ENCODE measurements around the gene CPLX1.
"Not testable (repeated sequence)": the region's sequence is repeated elsewhere in the genome, so short reads cannot be mapped to it uniquely, and the experiment has no call there.

The CPLX1 gene

DNA sequence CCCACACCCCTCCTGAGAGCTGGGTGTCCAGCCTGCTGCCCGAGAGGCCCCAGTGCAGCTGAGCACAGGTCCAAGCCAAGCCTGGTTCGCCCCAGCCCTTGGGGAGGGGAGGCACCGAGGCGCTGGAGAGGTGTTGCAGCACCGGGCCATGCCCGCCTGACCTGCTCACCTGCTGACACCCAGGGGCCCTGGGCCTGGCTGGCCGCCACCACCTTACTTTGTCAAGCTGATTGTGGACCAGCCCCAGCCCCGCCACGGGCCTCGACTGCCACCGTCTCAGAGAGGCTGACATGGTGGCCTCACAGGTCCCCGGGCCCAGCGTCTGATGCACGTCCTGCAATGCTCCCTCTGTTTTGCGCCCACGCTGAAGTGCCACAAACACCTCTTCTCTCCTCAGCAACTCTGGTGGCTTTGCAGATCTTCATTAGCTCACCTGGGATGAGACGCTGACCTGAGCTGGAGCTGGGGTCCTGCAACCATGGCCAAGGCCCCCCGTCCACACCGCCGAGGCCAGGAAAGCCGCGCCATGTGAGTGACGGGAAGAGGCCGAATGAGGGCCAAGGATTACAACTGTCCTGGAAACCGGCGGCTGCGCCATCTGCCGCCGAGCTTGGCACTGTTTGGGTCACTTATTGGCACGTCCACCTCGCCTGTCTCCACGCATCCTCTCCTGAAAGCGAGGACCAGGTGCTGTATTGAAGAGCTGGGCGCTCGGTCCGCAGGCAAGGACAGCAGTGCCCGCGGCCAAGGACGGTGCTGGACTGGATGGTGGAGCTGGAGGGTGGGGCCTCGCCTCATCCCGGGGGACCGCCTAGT, 7.6 kb downstream of the CPLX1 start:
- DNase-seq, result no peak

- no peak for DNase-seq
Measured at GRCh38 chr4:815464-816146, 10.3 kb downstream of the CPLX1 start.

GRCh38 chr4:814312-814850, 11.5 kb downstream of the CPLX1 start:
- DNase-seq, result no peak

GRCh38 chr4:813900-814299, 12.0 kb downstream of the CPLX1 start:
- DNase-seq, result no peak

- DNase-seq, result no peak
Measured at GRCh38 chr4:808860-809570, 16.9 kb downstream of the CPLX1 start.

GRCh38 chr4:807792-808191, 18.1 kb downstream of the CPLX1 start:
- DNase-seq, result no peak

- DNase-seq, result not testable (repeated sequence)
Measured at GRCh38 chr4:806979-807378, 18.9 kb downstream of the CPLX1 start.

DNA sequence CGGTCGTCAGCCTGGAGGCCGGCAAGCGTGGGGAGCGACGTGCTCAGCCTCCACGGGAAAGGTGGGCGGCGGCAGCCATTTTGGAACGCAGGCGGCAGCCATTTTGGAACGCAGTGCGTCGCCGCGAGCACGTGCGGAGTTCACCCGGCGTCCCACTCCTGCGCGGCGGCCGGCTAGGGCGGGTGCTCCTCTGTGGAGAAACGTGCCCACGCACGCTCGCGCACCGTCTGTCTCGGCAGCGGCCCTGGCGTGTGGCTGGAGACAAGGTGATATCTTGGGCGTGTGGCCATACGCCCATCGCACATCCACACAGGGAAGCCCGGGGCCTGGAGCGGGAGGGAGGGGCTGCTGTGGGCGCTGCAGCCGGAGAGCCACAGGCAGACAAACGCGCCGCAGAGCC, 21.1 kb downstream of the CPLX1 start:
- DNase-seq, result no peak

- DNase-seq, result no peak
Measured at GRCh38 chr4:803884-804283, 22.0 kb downstream of the CPLX1 start.

DNA sequence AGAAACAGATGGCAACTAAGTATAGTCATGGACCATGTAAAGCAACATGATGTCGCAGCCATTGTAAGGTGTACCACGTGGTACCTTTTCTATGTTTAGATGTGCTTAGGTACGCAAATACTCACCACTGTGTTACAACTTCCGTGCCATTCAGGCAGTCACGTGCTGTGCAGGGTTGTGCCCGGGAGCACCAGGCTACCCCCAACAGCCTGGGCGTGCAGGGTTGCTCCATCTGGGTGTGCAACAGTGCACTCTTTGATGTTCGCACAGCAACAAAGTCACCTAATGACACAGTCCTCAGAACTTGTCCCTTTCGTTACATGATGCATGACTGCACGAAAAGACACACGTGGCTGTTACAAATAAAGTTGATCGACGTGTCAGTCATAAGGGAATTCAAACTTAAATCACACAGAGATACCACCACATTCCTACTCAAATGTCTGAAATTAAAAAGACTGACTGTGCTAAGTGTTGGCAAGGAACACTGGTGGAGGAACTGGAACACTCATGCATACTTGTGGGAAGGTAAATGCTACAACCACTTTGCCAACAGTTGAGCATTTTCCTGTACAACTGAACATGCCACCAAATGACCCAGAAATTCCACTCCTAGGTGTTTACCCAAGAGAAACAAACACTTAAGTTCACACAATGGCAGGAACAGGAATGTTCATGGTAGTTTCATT, 24.3 kb downstream of the CPLX1 start:
- no peak for DNase-seq

- peak; percentile 88 for DNase-seq
Measured at GRCh38 chr4:797066-797465, 28.9 kb downstream of the CPLX1 start.

GRCh38 chr4:796206-796605, 29.7 kb downstream of the CPLX1 start:
- DNase-seq, result no peak

DNA sequence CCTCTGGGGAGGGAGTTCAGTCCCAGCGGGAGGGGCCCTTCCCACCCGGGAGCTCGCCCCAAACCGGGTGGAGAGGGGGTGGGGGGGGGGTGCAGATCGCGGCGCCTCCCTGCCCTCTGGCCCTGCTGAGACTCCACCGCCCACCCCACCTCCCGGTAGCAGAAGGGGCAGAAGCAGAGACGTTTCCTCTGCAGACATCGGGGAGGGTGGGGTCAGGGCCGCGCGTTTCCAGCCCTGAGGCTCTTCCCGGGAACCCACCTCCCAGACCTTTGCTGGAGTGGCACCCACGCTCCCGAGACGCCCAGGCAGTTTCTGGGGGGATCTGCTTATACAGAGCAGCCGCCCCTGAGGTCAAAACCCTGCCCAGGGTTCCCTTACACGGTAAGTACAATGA, 30.2 kb downstream of the CPLX1 start:
- no peak for DNase-seq

GRCh38 chr4:794900-795725, 30.8 kb downstream of the CPLX1 start:
- no peak for DNase-seq

GRCh38 chr4:793941-794621, 31.8 kb downstream of the CPLX1 start:
- DNase-seq, result no peak

- no peak for DNase-seq
Measured at GRCh38 chr4:793093-793861, 32.7 kb downstream of the CPLX1 start.

GRCh38 chr4:792626-793092, 33.3 kb downstream of the CPLX1 start:
- DNase-seq, result no peak

DNA sequence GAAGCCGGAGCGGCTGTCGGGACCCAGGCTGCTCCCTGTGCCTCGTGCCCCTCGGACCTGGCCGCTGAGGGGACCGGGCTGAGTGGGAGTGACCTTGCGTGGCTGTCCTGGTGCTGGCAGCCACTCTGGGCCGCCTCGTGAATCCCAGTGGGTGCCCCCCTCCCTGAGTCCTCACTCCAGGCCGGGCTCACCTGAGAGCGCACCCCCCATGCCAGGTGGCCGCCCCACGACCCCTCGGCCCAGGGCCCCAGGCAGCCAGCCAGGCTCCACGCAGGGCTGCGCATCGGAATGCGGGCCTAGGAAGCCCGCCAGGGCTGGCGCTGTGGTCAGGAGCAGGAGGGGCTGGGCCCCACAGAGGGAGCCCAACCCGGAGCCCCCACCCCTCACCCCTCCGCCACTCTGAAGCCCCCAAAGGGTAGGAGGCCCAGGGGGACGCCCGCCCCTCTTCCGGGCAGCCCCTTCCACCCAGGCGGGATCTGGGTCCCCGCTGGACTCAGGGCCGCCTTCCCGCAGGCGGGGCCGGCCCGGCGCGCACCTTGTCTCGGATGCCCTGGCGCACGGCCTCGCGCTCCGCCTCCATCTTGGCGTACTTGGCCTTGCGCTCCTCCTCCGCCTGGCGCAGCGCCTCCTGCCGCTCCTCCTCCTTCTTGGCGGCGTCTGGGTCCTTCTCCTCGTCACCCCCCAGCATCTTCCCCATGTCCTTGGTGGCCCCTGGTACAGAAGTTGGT, 33.9 kb downstream of the CPLX1 start:
- DNase-seq, result no peak

DNA sequence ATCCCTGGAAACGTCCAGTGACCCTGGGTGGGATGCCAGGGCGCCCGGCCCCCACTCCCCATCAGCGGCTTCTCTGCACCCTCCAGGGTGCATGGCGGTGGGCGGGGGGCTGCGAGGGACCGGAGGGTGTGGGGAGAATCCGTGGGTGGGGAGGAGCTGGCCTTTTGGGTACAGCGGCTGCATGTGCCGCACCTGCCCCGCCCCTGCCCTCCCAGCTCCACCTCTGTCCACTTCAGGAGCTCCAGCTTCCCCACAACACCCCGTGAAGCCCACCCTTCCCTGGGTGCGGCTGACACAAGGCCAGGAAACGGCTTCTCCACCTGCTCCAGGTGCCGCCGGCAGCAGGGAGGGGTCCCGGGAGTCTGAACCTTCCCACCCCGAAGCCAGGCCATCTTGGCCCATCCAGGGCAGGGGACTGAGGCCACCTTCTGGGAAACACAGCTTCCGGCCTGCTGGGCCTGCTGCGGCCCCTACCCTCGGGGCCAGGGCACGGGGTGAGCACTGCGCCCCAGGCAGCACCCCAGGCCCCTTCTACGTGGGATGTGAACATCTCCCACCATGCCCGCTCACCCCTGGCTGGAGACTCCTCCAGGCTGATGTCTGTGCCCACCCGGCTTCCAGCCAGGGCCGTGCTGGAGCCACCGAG, 34.6 kb downstream of the CPLX1 start:
- no peak for DNase-seq

All from NCI-H1436 (cell line).